NCI-H187 treated with DMSO at 0.1 percent for 48 hours (cell line): ENCODE measurements around the gene CRYBG1.
"Not testable (repeated sequence)": the region's sequence is repeated elsewhere in the genome, so short reads cannot be mapped to it uniquely, and the experiment has no call there.

Experiments used
- DNase-seq: peaks from one replicate; lab custom pipeline; 2025; lab: John Stamatoyannopoulos, UW

The CRYBG1 gene

DNA sequence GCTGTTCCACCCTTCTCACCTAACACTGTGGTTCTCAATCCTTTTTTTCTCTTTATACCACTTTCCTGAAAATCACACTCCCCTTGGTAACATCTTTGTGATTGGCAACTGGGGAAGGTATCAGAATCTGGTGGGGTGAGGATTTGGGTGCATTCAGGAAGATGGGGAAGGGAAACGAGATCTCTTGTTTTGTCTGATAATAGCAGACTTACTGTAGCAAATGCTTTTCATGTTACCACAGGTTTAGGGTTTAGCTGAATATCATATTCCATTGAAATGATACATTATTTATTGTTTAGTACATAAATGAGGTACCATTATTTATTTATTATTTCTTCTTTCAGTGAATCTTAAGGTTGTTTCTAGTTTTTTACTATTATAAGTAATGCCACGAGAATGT, 168.0 kb downstream of the CRYBG1 start:
- DNase-seq: no peak

GRCh38 chr6:106529438-106529837, 168.9 kb downstream of the CRYBG1 start:
- DNase-seq: no peak

GRCh38 chr6:106530026-106530425, 169.5 kb downstream of the CRYBG1 start:
- no peak for DNase-seq

DNA sequence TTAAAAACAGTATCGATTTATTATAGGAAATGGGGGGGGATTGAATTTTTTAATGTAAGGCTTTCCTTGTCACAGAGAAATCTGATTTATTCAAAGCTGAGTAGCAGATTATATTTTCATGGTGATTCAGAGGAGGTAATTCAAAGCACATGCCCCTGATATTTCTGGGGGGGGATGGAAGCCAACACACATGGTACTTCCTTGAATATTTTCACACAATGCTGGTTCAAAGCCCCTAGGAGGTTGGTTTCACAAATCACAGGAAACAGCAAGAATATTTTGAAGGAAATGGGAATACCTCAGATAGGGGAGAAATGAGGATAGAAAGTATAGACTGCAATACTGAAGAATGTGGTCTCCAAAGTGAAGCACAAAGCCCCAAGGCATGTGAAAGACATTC, 170.0 kb downstream of the CRYBG1 start:
- DNase-seq: no peak

DNA sequence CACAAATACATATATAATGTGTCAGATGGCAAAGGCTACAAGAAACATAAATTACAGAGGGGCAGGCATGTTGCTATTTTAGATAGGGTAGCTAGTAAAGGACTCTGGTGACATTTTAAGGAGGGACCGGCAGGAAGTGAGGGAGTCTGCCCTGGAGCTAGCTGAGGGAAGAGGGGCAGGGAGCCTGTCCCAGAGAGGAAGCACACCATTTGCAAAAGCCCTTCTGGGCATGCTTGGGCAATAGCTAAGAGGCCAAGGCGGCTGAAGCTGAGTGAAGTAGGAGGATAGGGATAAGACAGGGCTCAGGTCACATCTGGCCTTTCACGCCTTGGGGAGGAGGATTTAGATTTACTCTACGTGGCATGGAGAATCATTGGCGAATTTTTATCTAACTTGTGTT, 172.5 kb downstream of the CRYBG1 start:
- DNase-seq: no peak

- no peak for DNase-seq
Observed at GRCh38 chr6:106534004-106534403, 173.5 kb downstream of the CRYBG1 start.

GRCh38 chr6:106534564-106534982, 174.1 kb downstream of the CRYBG1 start:
- no peak for DNase-seq

DNA sequence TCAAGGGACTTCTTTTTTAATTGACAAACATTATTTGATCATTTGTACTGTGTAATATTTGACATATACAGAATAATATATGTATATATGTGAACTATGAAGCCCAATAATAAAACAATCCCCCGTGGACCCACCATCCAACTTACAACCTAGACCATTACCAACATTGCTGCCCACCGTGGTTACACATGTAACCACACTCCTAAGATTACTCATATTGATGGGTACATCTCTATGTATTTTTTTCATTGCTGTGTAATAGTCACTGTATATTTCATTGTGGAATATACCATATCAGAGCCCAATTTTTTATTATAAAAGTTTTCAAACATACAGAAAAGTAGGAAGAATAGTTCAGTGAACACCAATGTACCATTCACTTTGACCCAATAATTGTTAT, 174.5 kb downstream of the CRYBG1 start:
- no peak for DNase-seq

GRCh38 chr6:106536357-106536756, 175.8 kb downstream of the CRYBG1 start:
- DNase-seq: no peak

- DNase-seq: no peak
Observed at GRCh38 chr6:106536851-106537250, 176.3 kb downstream of the CRYBG1 start.

GRCh38 chr6:106537662-106538061, 177.1 kb downstream of the CRYBG1 start:
- DNase-seq: no peak

- DNase-seq: no peak
Observed at GRCh38 chr6:106538145-106538544, 177.6 kb downstream of the CRYBG1 start.

- no peak for DNase-seq
Observed at GRCh38 chr6:106539936-106540335, 179.4 kb downstream of the CRYBG1 start.

- no peak for DNase-seq
Observed at GRCh38 chr6:106540432-106540831, 179.9 kb downstream of the CRYBG1 start.

DNA sequence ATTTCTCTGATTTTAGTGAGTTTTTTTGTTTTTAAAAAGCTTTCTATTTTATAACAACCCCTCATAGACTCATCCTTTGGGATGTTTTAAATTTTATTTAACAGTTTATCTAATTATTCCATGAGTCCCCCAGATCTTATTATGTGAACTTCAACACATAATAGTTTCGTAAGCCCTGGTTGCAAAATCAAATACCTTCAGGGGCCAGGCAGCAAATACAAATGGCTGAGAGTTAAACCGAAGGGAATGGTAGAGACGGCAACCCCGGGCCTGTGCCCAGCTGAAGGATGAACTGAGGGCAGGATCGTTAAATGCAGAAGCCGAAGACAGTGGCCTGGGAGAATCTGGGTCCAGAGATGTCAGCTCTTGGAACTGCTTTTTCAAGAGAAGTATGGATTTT, 180.4 kb downstream of the CRYBG1 start:
- no peak for DNase-seq

GRCh38 chr6:106546261-106546690, 185.8 kb downstream of the CRYBG1 start:
- DNase-seq: no peak

DNA sequence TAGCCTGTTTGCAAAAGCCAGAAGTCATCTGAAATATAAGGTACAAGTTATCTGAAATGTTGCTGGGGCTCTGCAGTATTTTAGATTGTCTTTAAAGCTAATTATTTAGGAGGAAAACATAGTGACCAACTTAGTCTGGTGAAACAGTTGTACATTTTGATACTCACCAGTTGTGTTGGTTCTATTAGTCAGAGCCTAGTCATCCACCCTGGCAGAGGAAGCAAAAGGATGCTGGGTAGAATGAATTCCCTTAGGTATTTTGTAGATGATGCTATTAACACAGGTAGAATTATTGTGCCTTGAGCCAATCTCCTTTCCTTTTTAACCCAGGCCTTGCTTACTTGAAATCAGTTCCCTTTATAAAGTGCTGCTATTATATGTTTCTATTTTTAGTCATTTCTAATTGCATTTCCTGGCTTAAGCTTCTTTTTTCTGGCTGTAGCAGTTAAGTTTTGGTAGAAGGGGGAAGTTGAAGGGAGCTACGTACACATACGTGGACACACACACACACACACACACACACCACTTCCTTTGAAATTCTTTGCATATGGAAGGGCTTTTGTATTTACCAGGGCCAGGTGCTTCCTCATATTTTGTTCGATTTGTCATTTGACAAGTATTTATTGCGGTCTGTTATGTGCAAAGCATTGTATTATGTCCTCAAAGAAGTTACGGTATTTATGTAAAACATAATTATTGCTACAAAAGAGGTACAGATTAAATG, 186.3 kb downstream of the CRYBG1 start:
- no peak for DNase-seq

- DNase-seq: no peak
Observed at GRCh38 chr6:106547601-106548453, 187.3 kb downstream of the CRYBG1 start.

GRCh38 chr6:106548926-106549455, 188.5 kb downstream of the CRYBG1 start:
- DNase-seq: not testable (repeated sequence)

GRCh38 chr6:106549521-106549920, 189.0 kb downstream of the CRYBG1 start:
- DNase-seq: no peak

- DNase-seq: no peak
Observed at GRCh38 chr6:106551155-106551554, 190.6 kb downstream of the CRYBG1 start.

DNA sequence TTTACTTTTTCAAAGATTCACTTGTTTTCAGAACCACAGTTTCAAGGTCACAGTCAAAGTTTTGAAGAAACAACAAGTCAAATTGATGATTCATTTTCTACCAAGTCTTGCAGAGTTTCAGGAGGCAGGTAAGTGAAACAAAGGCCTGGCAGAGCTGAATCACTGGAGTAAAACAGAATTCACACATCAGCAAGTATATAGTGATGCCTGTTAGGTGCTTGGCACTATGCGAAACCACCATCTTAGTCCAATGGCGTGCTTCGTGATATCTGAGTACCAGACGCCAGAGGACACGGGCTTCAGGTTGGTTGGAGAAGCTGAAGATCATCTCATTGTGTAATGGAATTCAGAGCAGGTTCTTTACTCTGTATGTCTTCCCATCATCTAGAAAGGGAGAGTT, 192.9 kb downstream of the CRYBG1 start:
- no peak for DNase-seq

GRCh38 chr6:106555767-106556166, 195.2 kb downstream of the CRYBG1 start:
- no peak for DNase-seq
